PFSK-1 (cell line): ENCODE results near the gene MRPL20.

Source experiments
- FOXP2 ChIP-seq: optimal IDR thresholded peaks from 2 replicates; pipeline ENCODE3; 2011; ENCODE audit warnings: borderline replicate concordance, control low read depth, inconsistent platforms; ENCODE audit not compliant: insufficient read depth; ENCODE audit errors: extremely low read length, extremely low read depth
- POLR2AphosphoS5 ChIP-seq: IDR thresholded peaks from 2 replicates; pipeline ENCODE4 v1.6.1; 2012; ENCODE audit warnings: low read depth, mild to moderate bottlenecking, control low read depth, low read length, moderate library complexity
- REST ChIP-seq, 2 experiments: IDR thresholded peaks; 2 replicates each; pipeline versions ENCODE4 v1.6.1 to v1.8.0; 2011 to 2012; ENCODE audit warnings: low read depth in 2 of 2, low read length in 2 of 2, control low read depth in 1 of 2, inconsistent platforms in 1 of 2, mild to moderate bottlenecking in 1 of 2, moderate library complexity in 1 of 2; ENCODE audit not compliant: insufficient read depth in 1 of 2
- SIN3A ChIP-seq: IDR thresholded peaks from 2 replicates; pipeline ENCODE4 v1.6.1; 2012; ENCODE audit warnings: mild to moderate bottlenecking, low read length, moderate library complexity, borderline replicate concordance; ENCODE audit not compliant: insufficient read depth
- TAF1 ChIP-seq: IDR thresholded peaks from 2 replicates; pipeline ENCODE4 v1.6.1; 2012; ENCODE audit warnings: low read length, control low read depth, borderline replicate concordance; ENCODE audit not compliant: insufficient read depth

Gene MRPL20

DNA sequence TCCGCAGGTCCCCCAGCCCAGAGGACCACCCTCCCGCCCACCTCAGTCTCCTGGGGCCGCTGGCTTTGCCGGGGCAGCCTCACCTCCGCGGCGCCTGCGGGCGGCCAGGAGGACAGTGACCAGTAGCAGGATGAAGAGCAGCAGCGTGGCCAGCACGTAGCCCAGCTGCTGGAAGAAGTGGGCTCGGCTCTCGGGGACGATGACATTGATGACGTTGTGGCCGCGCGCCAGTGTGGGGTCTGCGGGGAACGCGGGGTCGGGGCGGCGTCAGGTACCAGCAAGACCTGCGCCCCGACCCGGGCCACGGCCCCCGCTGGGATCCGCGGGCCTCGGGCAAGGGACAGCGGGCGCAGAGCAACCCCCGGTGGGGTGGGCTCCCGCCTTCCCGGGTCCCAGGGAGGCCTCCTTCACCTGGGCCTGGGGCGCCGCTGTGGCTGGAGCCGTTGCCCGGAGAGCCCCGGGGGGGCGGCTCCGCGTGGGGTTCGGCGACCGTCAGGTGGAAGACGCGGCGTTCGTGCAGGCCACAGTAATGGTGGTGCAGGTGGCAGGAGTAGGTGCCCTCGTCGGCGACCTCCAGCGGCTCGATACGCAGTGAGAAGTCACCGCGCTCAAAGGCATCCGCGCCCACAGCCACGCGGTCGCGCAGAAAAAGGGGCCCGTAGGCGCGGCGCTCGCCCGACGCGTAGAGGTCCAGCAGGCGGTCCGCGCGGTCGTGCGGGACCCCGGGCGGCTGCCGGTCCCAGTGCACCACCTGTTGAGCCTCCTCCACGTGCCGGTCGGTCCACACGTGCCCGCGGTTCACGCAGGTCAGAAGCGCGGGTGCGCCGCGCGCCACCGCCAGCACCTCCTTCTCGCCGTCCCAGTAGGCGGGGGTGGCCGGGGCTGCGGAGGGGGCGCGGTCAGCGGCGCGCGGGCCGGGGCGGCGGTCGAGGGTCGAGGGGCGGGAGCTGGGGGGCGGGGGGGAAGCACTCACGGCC lies 52.5 kb downstream of the MRPL20 start:
- TF ChIP-seq TAF1 = no peak
- TF ChIP-seq POLR2AphosphoS5 = no peak
- no peak for TF ChIP-seq FOXP2
- TF ChIP-seq SIN3A = no peak

DNA sequence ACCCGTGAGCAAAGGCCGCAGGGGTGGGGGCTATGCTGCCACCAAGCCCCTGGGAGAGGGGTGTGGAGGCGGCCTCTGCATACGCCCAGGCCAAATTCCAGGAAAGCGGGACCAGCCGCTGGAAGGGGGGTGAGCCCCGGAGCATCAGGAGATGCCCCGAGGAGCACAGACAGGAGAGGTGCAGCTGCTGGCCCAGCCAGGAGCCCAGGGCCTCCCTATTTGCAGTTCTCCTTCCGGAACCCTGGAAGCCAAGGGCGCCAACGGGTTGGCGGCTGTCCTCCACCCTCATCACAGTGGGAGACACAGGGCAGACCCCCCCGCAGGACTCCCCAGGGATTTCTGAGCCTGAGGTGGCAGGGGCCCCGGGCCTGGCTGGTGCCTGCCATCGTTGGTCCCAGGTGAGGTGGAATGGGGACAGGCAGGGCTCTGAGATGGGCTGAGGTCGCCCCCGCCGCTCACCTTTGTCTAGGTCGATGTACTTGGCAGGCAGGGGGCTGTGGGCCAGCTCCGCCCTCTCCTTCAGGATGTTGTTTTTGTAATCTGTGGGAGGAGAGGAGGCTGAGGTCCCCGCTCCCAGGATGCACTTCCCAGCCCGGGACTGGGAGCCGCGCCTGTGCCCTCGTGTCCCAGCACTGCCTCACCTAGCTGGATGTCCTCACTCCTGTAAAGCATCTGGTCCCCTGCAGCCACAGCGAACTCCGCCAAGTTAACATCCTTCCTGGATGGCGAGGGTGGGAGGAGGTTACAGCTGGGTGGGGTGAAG lies 53.5 kb downstream of the MRPL20 start:
- no peak for TF ChIP-seq REST (IDR thresholded peaks at IDR 0.05; ENCODE audit: insufficient read depth in 1 of 2, low read depth in 2 of 2, low read length in 2 of 2)
- TF ChIP-seq FOXP2 = no peak
- TF ChIP-seq POLR2AphosphoS5 = no peak
- TF ChIP-seq TAF1 = no peak
- TF ChIP-seq SIN3A = no peak

DNA sequence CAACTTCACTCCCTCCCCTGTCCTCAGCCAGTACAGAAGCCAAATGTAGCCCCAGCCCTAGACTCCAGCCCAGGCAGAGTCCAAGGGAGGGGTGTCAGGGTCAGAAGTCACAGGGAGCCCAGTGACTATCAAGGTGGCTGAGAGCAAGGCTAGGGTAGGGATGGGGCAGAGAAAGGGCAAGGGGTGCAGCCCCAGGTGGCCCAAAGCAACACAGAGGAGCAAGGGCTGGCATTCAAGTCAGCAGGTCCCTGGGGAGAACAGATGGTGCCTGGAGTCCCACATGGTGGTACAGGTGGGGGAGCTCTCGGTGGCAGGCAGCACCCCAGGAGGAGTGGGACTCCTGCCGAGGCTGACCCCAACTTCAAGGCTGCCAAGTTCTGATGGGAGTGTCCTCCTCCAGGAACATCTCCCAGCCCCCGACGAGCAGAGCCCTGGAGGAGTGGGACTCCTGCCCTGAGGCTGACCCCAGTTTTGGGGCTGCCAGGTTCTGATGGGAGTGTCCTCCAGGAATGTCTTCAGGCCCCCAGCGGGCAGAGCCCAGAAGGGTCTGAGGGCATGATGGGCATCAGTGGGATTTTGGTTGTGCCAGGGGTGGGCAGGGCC lies 54.2 kb downstream of the MRPL20 start:
- TF ChIP-seq TAF1 (no peak), FOXP2 (no peak), POLR2AphosphoS5 (no peak), REST (IDR thresholded peaks at IDR 0.05; ENCODE audit: insufficient read depth in 1 of 2, low read depth in 2 of 2, low read length in 2 of 2) (no peak), SIN3A (no peak)
